Endothelial cell of umbilical vein (primary cell): ENCODE results near the gene TRPM1.

ENCODE experiments used
- EZH2 ChIP-seq: IDR thresholded peaks from 2 replicates; pipeline ENCODE4 v1.6.1; 2012; ENCODE audit warnings: borderline replicate concordance, low read depth, mild to moderate bottlenecking, moderate library complexity, low read length, inconsistent platforms; ENCODE audit not compliant: severe bottlenecking
- GATA2 ChIP-seq: IDR thresholded peaks from 2 replicates; pipeline ENCODE4 v1.7.0; 2011; ENCODE audit warnings: low read depth, mild to moderate bottlenecking, moderate library complexity, mixed read lengths, low read length; ENCODE audit not compliant: insufficient read length, insufficient read depth
- JUN ChIP-seq: IDR thresholded peaks from 2 replicates; pipeline ENCODE4 v1.6.1; 2011; ENCODE audit warnings: borderline replicate concordance, low read depth; ENCODE audit not compliant: insufficient read length, insufficient read depth
- MYC ChIP-seq: IDR thresholded peaks from one replicate; pipeline ENCODE4 v1.6.1; 2011; ENCODE audit warnings: mild to moderate bottlenecking, low read depth, low read length
- POLR2A ChIP-seq: IDR thresholded peaks from 2 replicates; pipeline ENCODE4 v1.6.1; 2012; ENCODE audit warnings: low read depth, mild to moderate bottlenecking, control low read depth, low read length
- TF ChIP-seq, protein P1 (sequence below), 2 donors: IDR thresholded peaks; 1 replicate in 1 of 2; 2 replicates in 1 of 2; pipeline ENCODE4 v1.5.1; 2011; ENCODE audit warnings: low read length in 2 of 2, mild to moderate bottlenecking in 2 of 2, moderate library complexity in 2 of 2, control low read depth in 1 of 2, inconsistent platforms in 1 of 2, low read depth in 1 of 2; ENCODE audit not compliant: insufficient read depth in 1 of 2; ENCODE audit errors: extremely low read depth in 1 of 2

- TF ChIP-seq, protein P1, sequence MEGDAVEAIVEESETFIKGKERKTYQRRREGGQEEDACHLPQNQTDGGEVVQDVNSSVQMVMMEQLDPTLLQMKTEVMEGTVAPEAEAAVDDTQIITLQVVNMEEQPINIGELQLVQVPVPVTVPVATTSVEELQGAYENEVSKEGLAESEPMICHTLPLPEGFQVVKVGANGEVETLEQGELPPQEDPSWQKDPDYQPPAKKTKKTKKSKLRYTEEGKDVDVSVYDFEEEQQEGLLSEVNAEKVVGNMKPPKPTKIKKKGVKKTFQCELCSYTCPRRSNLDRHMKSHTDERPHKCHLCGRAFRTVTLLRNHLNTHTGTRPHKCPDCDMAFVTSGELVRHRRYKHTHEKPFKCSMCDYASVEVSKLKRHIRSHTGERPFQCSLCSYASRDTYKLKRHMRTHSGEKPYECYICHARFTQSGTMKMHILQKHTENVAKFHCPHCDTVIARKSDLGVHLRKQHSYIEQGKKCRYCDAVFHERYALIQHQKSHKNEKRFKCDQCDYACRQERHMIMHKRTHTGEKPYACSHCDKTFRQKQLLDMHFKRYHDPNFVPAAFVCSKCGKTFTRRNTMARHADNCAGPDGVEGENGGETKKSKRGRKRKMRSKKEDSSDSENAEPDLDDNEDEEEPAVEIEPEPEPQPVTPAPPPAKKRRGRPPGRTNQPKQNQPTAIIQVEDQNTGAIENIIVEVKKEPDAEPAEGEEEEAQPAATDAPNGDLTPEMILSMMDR (IDR thresholded peaks at IDR 0.05; ENCODE audit: extremely low read depth in 1 of 2, insufficient read depth in 1 of 2, low read depth in 1 of 2, low read length in 2 of 2): no peak
- TF ChIP-seq JUN (no peak), EZH2 (no peak), POLR2A (no peak), GATA2 (no peak), MYC (no peak)
These were observed 32.4 kb upstream of the TRPM1 start for GRCh38 chr15:31133890-31134289.
